ENCODE results near the gene ARHGEF2.

The ARHGEF2 gene

DNA sequence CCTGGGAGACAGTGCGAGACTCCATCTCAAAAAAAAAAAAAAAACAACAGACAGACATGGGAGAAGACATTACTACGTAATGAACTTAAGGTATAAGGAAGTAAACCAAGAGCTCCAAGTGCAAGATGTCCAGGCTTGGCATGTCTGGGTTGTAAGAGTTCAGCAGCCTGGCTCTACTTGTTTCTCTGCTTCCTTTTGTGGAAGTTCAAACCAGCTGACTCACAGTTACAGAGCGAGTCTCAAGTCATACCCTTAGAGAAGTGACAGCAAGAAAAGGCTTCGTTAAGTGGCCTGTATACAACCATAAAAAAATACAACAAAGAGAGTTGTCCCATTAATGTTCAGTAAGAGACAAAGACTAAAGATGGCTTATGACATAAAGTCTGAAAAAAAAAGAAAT is 68.5 kb downstream of the ARHGEF2 start:
- no peak for DNase-seq

GRCh38 chr1:155904261-155904660 is 74.1 kb downstream of the ARHGEF2 start:
- DNase-seq, result no peak

DNA sequence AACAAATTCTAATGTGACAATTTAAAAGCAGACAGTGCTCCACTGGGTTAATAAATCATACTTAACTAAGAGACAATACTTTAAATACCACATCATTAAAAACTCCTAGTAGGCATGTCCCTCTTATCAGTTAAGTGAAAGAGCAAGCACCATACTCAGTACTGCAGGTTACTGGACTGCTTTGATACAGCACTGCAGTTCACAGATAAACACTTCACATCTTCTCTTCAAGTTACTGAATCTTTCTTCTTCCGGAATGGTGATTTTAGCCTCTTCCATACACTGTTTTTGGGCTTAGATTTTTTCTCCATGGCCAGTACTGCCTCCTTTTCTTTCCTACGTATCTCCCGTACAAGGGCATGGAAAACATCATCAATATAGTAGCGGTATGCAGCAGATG is 78.2 kb downstream of the ARHGEF2 start:
- DNase-seq, result no peak

DNA sequence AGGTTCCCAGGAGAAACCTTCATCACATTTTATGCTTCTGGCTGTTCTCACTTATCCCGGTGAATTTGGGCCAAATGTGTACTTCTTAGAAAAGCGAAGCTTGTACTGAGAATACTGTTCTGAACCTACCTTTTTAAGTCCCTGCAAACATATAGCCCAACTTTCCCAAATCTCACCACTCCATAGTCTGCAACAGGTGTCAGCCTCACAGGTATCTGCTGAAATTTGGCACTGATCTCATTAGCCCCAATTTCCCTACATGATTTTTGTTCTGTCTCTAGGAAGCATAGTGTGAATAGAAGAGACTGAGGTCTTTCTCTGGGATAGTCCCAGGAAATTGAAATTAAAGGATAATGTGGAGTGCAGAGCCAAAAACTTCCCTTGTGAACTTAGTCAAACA is 78.7 kb downstream of the ARHGEF2 start:
- DNase-seq, result no peak

GRCh38 chr1:155898888-155899287 is 79.5 kb downstream of the ARHGEF2 start:
- no peak for DNase-seq

GRCh38 chr1:155897746-155898145 is 80.6 kb downstream of the ARHGEF2 start:
- DNase-seq, result no peak

Data from stimulated activated CD4-positive, alpha-beta T cell treated with anti-CD3 and anti-CD28 coated beads, Interleukin-2, amount 100 ng/mL, for 48 hours (primary cell).